GM23338 (cell line): ENCODE data around the gene GLI1. TPM values are rescaled to one million over a fixed set of nuclear protein-coding genes. Genes with fewer than 3 reads are reported as not detected.

Experiments used
- ATAC-seq: fragments of 200-7000 bp; cut with Tn5 transposase; 3 replicates; pipeline ENCODE4 v1.9.1; 2020
- DNase-seq: peaks from one replicate; pipeline ENCODE4 v3.0.0-alpha.2; 2015; ENCODE audit warnings: low spot score
- H2AFZ ChIP-seq: fragments of 200-600 bp; sonication (generic); 2 replicates; pipeline ENCODE4 v1.8.0; 2016; ENCODE audit warnings: antibody characterized with exemption, mild to moderate bottlenecking, moderate library complexity
- H3F3A ChIP-seq: fragments of 200-600 bp; sonication (generic); replicated peaks from 2 replicates; pipeline ENCODE4 v1.8.0; 2017; ENCODE audit warnings: antibody characterized with exemption, mixed run types, low read depth
- H3K27ac ChIP-seq: fragments of 200-600 bp; sonication (generic); 2 replicates; pipeline ENCODE4 v1.6.1; 2016; ENCODE audit warnings: low read depth
- H3K27me3 ChIP-seq: fragments of 200-600 bp; sonication (generic); 2 replicates; pipeline ENCODE4 v1.8.0; 2016; ENCODE audit warnings: mild to moderate bottlenecking, mixed run types, moderate library complexity; ENCODE audit not compliant: insufficient read depth
- H3K36me3 ChIP-seq: fragments of 200-600 bp; sonication (generic); 2 replicates; pipeline ENCODE4 v1.8.0; 2016; ENCODE audit warnings: mild to moderate bottlenecking; ENCODE audit not compliant: insufficient read depth
- H3K4me1 ChIP-seq: fragments of 200-600 bp; sonication (generic); 2 replicates; pipeline ENCODE4 v1.8.0; 2016; ENCODE audit warnings: mild to moderate bottlenecking, moderate library complexity; ENCODE audit not compliant: insufficient read depth
- H3K4me2 ChIP-seq: fragments of 200-600 bp; sonication (generic); 2 replicates; pipeline ENCODE4 v1.7.1; 2017; ENCODE audit warnings: mixed run types
- H3K4me3 ChIP-seq: fragments of 200-600 bp; sonication (generic); 2 replicates; pipeline ENCODE4 v1.6.1; 2016; ENCODE audit warnings: mixed run types
- H3K79me2 ChIP-seq: fragments of 200-600 bp; sonication (generic); replicated peaks from 2 replicates; pipeline ENCODE4 v1.8.0; 2017; ENCODE audit warnings: mild to moderate bottlenecking; ENCODE audit not compliant: insufficient read depth
- H3K9me2 ChIP-seq: fragments of 200-600 bp; sonication (generic); 2 replicates; pipeline ENCODE4 v1.8.0; 2017; ENCODE audit not compliant: insufficient read depth
- H4K20me1 ChIP-seq: fragments of 200-600 bp; sonication (generic); replicated peaks from 2 replicates; pipeline ENCODE4 v1.8.0; 2017; ENCODE audit warnings: mild to moderate bottlenecking; ENCODE audit not compliant: insufficient read depth
- H3K27ac Mint-ChIP-seq: 2 replicates; pipeline ENCODE4 v1.8.0; 2020; ENCODE audit warnings: inconsistent platforms, mild to moderate bottlenecking, moderate library complexity, mixed read lengths
- H3K27me3 Mint-ChIP-seq: 3 replicates; pipeline ENCODE4 v1.8.0; 2022; ENCODE audit warnings: low read depth, mild to moderate bottlenecking, moderate library complexity, mixed read lengths, inconsistent platforms; ENCODE audit not compliant: insufficient read depth, poor library complexity
- H3K36me3 Mint-ChIP-seq: 3 replicates; pipeline ENCODE4 v1.8.0; 2021; ENCODE audit warnings: low read depth, mild to moderate bottlenecking, inconsistent platforms, moderate library complexity, mixed read lengths
- H3K4me1 Mint-ChIP-seq: 3 replicates; pipeline ENCODE4 v1.8.0; 2020; ENCODE audit warnings: mild to moderate bottlenecking, inconsistent platforms, mixed read lengths
- H3K4me3 Mint-ChIP-seq: 3 replicates; pipeline ENCODE4 v1.8.0; 2021; ENCODE audit warnings: moderate library complexity, mild to moderate bottlenecking, inconsistent platforms, mixed read lengths
- H3K9me3 Mint-ChIP-seq: 3 replicates; pipeline ENCODE4 v1.8.0; 2020; ENCODE audit warnings: moderate library complexity, mild to moderate bottlenecking, inconsistent platforms, mixed read lengths
- ETS1 ChIP-seq: IDR thresholded peaks from 2 replicates; pipeline ENCODE4 v1.6.1; 2016; ENCODE audit warnings: antibody characterized with exemption
- ZNF462 ChIP-seq: fragments of 250-450 bp; sonication (Bioruptor Pico); IDR thresholded peaks from 2 replicates; pipeline ENCODE4 v1.5.0; 2020; ENCODE audit warnings: mild to moderate bottlenecking, moderate library complexity
- polyA plus RNA-seq: library from polyadenylated mRNA; unstranded; fragments of >200 nt; fragmentation: Nextera tagmentation; extraction: Ambion mirVana; gene quantifications from 2 replicates; pipeline ENCODE4 v1.2.1, GENCODE V29; 2016
- total RNA-seq: library from RNA; depleted of rRNA; stranded (reverse); fragments of >200 nt; shearing (Covaris generic); gene quantifications from 2 replicates; pipeline ENCODE4 v1.2.3, GENCODE V29; 2014
- TF ChIP-seq, protein P1 (sequence below), 2 experiments: fragments of 200-600 bp in 1 of 2; sonication (generic) in 1 of 2; conservative IDR thresholded peaks; 2 replicates each; pipeline versions ENCODE4 v1.5.1 to v1.6.1; 2016 to 2017; ENCODE audit warnings: antibody characterized with exemption in 2 of 2, low read depth in 2 of 2, mild to moderate bottlenecking in 2 of 2, moderate library complexity in 1 of 2

Gene GLI1
- total and polyA plus RNA-seq, 2 experiments from 2014 or later, result 5.6 to 18.1 TPM

DNA sequence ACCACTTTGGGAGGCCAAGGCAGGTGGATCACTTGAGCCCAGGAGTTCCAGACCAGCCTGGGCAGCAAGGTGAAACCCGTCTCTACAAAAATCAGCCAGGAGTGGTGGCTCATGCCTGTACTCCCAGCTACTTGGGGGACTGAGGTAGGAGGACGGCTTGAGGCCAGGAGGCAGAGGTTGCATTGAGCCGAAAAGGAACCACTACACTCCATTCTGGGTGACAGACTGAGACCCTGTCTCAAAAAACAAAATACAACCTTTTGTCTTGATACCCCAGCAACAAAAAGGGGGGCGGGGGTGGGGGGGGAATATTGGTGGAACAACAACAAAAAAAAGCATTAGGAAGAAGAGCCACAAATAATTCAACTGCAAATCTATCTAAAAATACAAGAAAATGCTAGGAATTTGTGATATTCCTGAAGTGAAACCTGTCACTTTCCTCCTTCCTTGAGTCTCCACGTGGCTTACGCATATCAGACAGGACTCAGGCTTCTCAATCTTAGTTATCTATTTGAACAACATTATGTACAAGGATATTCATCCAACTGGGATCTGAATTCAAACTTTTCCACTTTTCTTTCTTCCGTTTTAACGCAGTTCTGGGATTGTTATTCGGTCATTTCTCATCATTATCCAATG is 30.0 kb upstream of the GLI1 start (continued):
- TF ChIP-seq ZNF462 (CRISPR knock-in tag), result no peak

GRCh38 chr12:57430112-57430930 is 29.3 kb upstream of the GLI1 start:
- no peaks in the 10 kb centered on the region for H4K20me1 ChIP-seq
- H3K27ac ChIP-seq, result peak overlapping the region; percentile 93
- no peaks in the 10 kb centered on the region for H3K9me2 ChIP-seq
- H3K4me3 ChIP-seq, result peak overlapping the region; percentile 64
- peaks cover 34% of the 10 kb centered on the region for H3K79me2 ChIP-seq
- ATAC-seq (peak; percentile 63), DNase-seq (peak; percentile 76)
- peaks cover 26% of the 10 kb centered on the region for H3K4me1 Mint-ChIP-seq
- H3K27me3 ChIP-seq, result no peaks in the 10 kb centered on the region
- no peaks in the 10 kb centered on the region for H3K9me3 Mint-ChIP-seq
- no peaks in the 10 kb centered on the region; the same call in 2 of the 3 replicates for H3K36me3 Mint-ChIP-seq
- H3K4me3 Mint-ChIP-seq, result peak overlapping the region; percentile 93
- peak overlapping the region; percentile 97 for H3K27ac Mint-ChIP-seq
- H3K4me2 ChIP-seq, result peak overlapping the region; percentile 91
- peak overlapping the region; percentile 76; the same call in 1 of the 2 replicates for H2AFZ ChIP-seq
- peaks cover 8% of the 10 kb centered on the region for H3K27me3 Mint-ChIP-seq
- H3K36me3 ChIP-seq, result no peaks in the 10 kb centered on the region
- TF ChIP-seq, protein P1, sequence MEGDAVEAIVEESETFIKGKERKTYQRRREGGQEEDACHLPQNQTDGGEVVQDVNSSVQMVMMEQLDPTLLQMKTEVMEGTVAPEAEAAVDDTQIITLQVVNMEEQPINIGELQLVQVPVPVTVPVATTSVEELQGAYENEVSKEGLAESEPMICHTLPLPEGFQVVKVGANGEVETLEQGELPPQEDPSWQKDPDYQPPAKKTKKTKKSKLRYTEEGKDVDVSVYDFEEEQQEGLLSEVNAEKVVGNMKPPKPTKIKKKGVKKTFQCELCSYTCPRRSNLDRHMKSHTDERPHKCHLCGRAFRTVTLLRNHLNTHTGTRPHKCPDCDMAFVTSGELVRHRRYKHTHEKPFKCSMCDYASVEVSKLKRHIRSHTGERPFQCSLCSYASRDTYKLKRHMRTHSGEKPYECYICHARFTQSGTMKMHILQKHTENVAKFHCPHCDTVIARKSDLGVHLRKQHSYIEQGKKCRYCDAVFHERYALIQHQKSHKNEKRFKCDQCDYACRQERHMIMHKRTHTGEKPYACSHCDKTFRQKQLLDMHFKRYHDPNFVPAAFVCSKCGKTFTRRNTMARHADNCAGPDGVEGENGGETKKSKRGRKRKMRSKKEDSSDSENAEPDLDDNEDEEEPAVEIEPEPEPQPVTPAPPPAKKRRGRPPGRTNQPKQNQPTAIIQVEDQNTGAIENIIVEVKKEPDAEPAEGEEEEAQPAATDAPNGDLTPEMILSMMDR (conservative IDR thresholded peaks at IDR 0.05; ENCODE audit: low read depth in 2 of 2), result peak in 1 of 2 experiments; percentile 7; a peak in 1 of 4 replicates
- no peak for TF ChIP-seq ETS1
- peaks cover 15% of the 10 kb centered on the region; the same call in 1 of the 2 replicates for H3K4me1 ChIP-seq
- H3F3A ChIP-seq, result peaks cover 14% of the 10 kb centered on the region
